NCI-H1417 (cell line): ENCODE results near the gene RNF217.
"Not testable (repeated sequence)": the region's sequence is repeated elsewhere in the genome, so short reads cannot be mapped to it uniquely, and the experiment has no call there.

Experiments
- DNase-seq, 3 experiments: peaks; one replicate each; lab custom pipeline; 2025; lab: John Stamatoyannopoulos, UW

The RNF217 gene

DNA sequence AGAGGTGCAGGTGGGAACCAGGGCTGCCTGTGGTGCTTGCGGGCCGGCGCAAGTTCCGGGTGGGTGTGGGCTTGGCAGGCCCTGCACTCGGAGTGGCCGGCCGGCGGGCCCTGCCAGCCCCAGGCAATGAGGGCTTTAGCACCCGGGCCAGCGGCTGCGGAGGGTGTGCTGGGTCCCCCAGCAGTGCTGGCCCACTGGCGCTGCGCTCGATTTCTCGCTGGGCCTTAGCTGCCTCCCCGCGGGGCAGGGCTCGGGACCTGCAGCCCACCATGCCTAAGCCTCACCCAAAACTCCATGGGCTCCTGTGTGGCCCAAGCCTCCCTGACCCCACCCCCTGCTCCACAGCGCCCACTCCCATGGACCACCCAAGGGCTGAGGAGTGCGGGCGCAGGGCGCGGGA, 163.6 kb downstream of the RNF217 start:
- DNase-seq: not testable (repeated sequence)

- no peak for DNase-seq
These were observed 167.1 kb downstream of the RNF217 start for GRCh38 chr6:125129354-125129753.

DNA sequence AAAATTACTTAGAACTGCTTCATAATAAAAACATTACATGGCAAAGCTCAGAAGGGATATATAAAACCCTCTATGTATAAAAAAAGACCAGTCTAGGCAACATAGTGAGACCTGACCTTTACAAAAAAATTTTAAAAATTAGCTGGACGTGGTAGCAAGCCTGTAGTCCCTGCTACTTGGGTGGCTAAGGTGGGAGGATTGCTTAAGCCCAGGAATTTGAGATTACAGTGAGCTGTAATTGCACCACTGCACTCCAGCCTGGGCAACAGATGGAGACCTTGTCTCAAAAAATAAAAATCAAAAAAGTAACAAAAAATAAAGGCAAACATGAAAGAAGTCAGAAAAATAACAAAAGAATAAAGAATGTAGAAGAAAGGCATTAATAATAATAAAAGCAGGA, 169.8 kb downstream of the RNF217 start:
- no peak for DNase-seq

DNA sequence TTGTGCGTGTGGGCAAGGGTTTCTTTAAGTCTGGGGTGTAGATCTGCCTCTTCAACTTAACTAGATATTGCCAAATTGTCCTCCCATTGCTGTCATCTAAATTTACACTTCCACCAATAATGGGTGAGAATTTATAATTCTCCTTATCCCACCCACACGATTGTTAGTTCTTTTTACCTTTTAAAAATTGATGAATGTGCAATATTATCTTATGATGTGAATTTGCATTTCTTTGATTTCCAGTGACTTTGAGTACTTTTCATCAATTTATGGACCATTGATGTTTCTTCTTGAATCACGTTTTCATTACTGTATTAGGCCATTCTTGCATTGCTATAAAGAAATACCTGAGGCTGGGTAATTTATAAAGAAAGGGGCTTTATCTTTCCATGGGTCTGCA, 174.1 kb downstream of the RNF217 start:
- no peak for DNase-seq

DNA sequence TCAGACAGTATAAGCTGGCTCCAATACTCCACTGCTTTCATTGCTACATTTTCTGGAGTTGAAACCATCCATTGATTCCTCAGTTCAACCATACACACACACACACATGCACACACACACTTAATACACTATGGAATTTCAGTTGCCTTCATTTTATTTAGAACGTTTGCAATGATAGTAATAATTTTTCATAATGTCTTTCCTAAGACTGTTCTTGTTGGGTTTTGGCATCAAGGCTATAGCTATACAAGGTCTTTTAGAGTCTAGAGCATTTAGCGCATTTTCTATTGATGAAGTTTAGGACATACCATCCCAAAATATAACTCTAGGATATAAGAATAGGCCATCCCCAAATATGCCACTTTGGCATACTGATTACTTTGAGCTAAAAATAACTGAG, 175.8 kb downstream of the RNF217 start:
- DNase-seq: no peak

DNA sequence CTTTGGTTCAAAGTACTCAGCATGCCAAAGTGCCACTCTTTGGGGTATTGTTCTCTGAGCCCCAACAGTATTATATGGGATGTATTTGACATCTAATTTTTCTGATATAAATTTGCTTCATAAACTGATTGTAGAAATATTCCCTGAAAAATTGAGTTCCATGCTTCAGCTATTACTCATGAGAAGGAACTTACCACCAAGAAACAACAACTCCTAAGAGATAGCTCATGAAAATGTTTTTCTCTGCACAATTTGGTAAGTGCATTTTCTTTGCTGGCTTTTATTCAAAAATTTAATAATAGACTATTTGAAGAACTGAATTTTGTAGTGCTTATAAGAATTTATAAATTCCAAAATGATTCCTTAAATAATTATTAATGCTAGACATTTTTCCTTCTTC, 178.6 kb downstream of the RNF217 start:
- DNase-seq: no peak
